GM23248 (cell line): ENCODE measurements around the gene EFCAB5.

Source experiments
- EZH2 ChIP-seq: fragments of 200-600 bp; sonication (generic); IDR thresholded peaks from 2 replicates; pipeline ENCODE4 v1.6.1; 2018; ENCODE audit warnings: antibody characterized with exemption, mild to moderate bottlenecking; ENCODE audit not compliant: insufficient read depth, poor library complexity, severe bottlenecking
- EZH2phosphoT487 ChIP-seq: fragments of 200-600 bp; sonication (generic); IDR thresholded peaks from 2 replicates; pipeline ENCODE4 v1.6.1; 2018; ENCODE audit warnings: antibody characterized with exemption, moderate library complexity, mild to moderate bottlenecking, low read depth; ENCODE audit not compliant: insufficient read depth

GRCh38 chr17:30021708-30022317 lies 80.4 kb downstream of the EFCAB5 start:
- TF ChIP-seq EZH2phosphoT487 (no peak), EZH2 (no peak)
